Measurements from ENCODE around the gene SOX9. TPM values are rescaled to one million over a fixed set of nuclear protein-coding genes. Genes with fewer than 3 reads are reported as not detected.

Gene SOX9
- polyA plus RNA-seq, 1 donor (not counting 4 experiments of a cell fraction or from before 2014, with no cell fraction given), result 15.8 TPM

GRCh38 chr17:72136692-72137091 is 15.9 kb downstream of the SOX9 start:
- TF ChIP-seq EZH2 (IDR thresholded peaks at IDR 0.05; ENCODE audit: low read length), result no peak
- TF ChIP-seq, protein P1, sequence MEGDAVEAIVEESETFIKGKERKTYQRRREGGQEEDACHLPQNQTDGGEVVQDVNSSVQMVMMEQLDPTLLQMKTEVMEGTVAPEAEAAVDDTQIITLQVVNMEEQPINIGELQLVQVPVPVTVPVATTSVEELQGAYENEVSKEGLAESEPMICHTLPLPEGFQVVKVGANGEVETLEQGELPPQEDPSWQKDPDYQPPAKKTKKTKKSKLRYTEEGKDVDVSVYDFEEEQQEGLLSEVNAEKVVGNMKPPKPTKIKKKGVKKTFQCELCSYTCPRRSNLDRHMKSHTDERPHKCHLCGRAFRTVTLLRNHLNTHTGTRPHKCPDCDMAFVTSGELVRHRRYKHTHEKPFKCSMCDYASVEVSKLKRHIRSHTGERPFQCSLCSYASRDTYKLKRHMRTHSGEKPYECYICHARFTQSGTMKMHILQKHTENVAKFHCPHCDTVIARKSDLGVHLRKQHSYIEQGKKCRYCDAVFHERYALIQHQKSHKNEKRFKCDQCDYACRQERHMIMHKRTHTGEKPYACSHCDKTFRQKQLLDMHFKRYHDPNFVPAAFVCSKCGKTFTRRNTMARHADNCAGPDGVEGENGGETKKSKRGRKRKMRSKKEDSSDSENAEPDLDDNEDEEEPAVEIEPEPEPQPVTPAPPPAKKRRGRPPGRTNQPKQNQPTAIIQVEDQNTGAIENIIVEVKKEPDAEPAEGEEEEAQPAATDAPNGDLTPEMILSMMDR (optimal IDR thresholded peaks at IDR 0.05 in 1 of 3, IDR thresholded peaks at IDR 0.05 in 1 of 3, conservative IDR thresholded peaks at IDR 0.05 in 1 of 3; ENCODE audit: extremely low read depth in 1 of 3, insufficient read depth in 2 of 3, low read length in 3 of 3), result no peak
- Histone ChIP-seq H3K9me3 (ENCODE audit: control insufficient read depth, low read depth, low read length) (no peaks in the 10 kb centered on the region), H3K9ac (ENCODE audit: control insufficient read depth, extremely low read depth, insufficient read depth, low read length) (no peak overlapping the region), H2AFZ (ENCODE audit: control insufficient read depth, low read length) (no peak overlapping the region), H3K27ac (ENCODE audit: control insufficient read depth, insufficient read depth, low read length) (no peak overlapping the region), H3K9me1 (ENCODE audit: control insufficient read depth, extremely low read depth, insufficient read depth, low read length) (no peaks in the 10 kb centered on the region), H3K27me3 (ENCODE audit: control insufficient read depth, extremely low read depth, insufficient read depth, low read length) (peaks cover 6% of the 10 kb centered on the region), H3K4me1 (ENCODE audit: control insufficient read depth, extremely low read depth, insufficient read depth, low read length) (peaks cover 10% of the 10 kb centered on the region), H3K4me3 (ENCODE audit: control insufficient read depth in 2 of 3, extremely low read depth in 1 of 3, insufficient read depth in 2 of 3, low read depth in 1 of 3, low read length in 3 of 3) (no peak overlapping the region), H3K79me2 (ENCODE audit: control insufficient read depth, insufficient read depth, low read length) (no peaks in the 10 kb centered on the region), H3K36me3 (ENCODE audit: control insufficient read depth in 2 of 2, extremely low read depth in 1 of 2, insufficient read depth in 2 of 2, low read length in 2 of 2) (no peaks in the 10 kb centered on the region), H3K4me2 (ENCODE audit: control insufficient read depth, extremely low read depth, insufficient read depth, low read depth, low read length) (no peak overlapping the region), H4K20me1 (ENCODE audit: control insufficient read depth, extremely low read depth, insufficient read depth, low read length) (no peaks in the 10 kb centered on the region)
- dilution Hi-C loops (cut with MboI; ENCODE audit: extremely low pct_ligation_motif_present, low sequenced_read_pairs), result no loop called here
- DNase-seq (ENCODE audit: low read depth, low spot score), result no peak
- no peak for FAIRE-seq

DNA sequence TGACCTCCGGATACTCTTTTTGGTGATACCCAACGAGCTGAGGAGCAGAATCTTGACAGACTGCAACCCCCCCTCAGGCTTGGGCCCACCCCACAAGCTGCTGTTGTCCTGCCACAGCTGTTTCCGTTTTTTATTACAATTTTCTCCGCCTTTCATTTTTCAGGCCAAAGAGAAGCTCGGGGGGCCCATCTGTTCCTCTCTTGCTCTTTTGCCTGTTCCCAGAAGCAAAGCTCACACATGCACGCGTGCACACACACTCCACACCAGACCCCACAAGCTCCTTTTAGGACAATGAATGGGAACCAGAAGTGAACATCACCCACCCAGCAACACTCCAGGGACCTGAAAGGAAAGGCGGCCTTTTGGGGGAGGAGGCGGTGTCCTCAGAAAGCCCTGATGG is 16.3 kb downstream of the SOX9 start:
- H2AFZ ChIP-seq (ENCODE audit: control insufficient read depth, low read length), result no peak overlapping the region
- H3K9me3 ChIP-seq (ENCODE audit: control insufficient read depth, low read depth, low read length), result no peaks in the 10 kb centered on the region
- peaks cover 10% of the 10 kb centered on the region for H3K4me1 ChIP-seq (ENCODE audit: control insufficient read depth, extremely low read depth, insufficient read depth, low read length)
- FAIRE-seq, result no peak
- H3K27ac ChIP-seq (ENCODE audit: control insufficient read depth, insufficient read depth, low read length), result no peak overlapping the region
- no peak overlapping the region for H3K4me3 ChIP-seq (ENCODE audit: control insufficient read depth in 2 of 3, extremely low read depth in 1 of 3, insufficient read depth in 2 of 3, low read depth in 1 of 3, low read length in 3 of 3)
- dilution Hi-C loops (cut with MboI; ENCODE audit: extremely low pct_ligation_motif_present, low sequenced_read_pairs), result no loop called here
- H4K20me1 ChIP-seq (ENCODE audit: control insufficient read depth, extremely low read depth, insufficient read depth, low read length), result no peaks in the 10 kb centered on the region
- H3K9me1 ChIP-seq (ENCODE audit: control insufficient read depth, extremely low read depth, insufficient read depth, low read length), result no peaks in the 10 kb centered on the region
- H3K4me2 ChIP-seq (ENCODE audit: control insufficient read depth, extremely low read depth, insufficient read depth, low read depth, low read length), result no peak overlapping the region
- no peak for DNase-seq (ENCODE audit: low read depth, low spot score)
- TF ChIP-seq EZH2 (IDR thresholded peaks at IDR 0.05; ENCODE audit: low read length), result no peak
- TF ChIP-seq, protein P1 (optimal IDR thresholded peaks at IDR 0.05 in 1 of 3, IDR thresholded peaks at IDR 0.05 in 1 of 3, conservative IDR thresholded peaks at IDR 0.05 in 1 of 3; ENCODE audit: extremely low read depth in 1 of 3, insufficient read depth in 2 of 3, low read length in 3 of 3), result no peak
- no peaks in the 10 kb centered on the region for H3K79me2 ChIP-seq (ENCODE audit: control insufficient read depth, insufficient read depth, low read length)
- H3K9ac ChIP-seq (ENCODE audit: control insufficient read depth, extremely low read depth, insufficient read depth, low read length), result no peak overlapping the region
- peaks cover 6% of the 10 kb centered on the region for H3K27me3 ChIP-seq (ENCODE audit: control insufficient read depth, extremely low read depth, insufficient read depth, low read length)
- H3K36me3 ChIP-seq (ENCODE audit: control insufficient read depth in 2 of 2, extremely low read depth in 1 of 2, insufficient read depth in 2 of 2, low read length in 2 of 2), result no peaks in the 10 kb centered on the region

All from keratinocyte (primary cell).